PFSK-1 (cell line): ENCODE results near the gene RDH5.

ENCODE experiments used
- POLR2AphosphoS5 ChIP-seq: IDR thresholded peaks from 2 replicates; pipeline ENCODE4 v1.6.1; 2012; ENCODE audit warnings: low read depth, mild to moderate bottlenecking, control low read depth, low read length, moderate library complexity
- SIN3A ChIP-seq: IDR thresholded peaks from 2 replicates; pipeline ENCODE4 v1.6.1; 2012; ENCODE audit warnings: mild to moderate bottlenecking, low read length, moderate library complexity, borderline replicate concordance; ENCODE audit not compliant: insufficient read depth

DNA sequence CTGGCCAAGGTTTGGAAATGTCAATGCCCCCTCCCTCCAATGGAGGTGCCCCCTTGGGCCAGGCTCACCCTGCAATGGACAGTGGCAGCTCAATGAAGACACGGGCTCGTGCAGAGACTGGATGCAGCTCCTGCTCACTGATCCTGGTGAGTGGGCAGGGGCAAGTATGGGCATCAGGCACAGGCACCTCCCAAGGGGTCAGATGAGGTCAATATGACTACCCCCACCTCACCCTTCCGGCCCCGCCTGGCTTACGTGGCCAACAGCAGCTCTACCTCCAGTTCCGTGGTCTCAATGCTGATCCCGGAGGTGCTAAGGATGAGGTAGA lies 26.0 kb upstream of the RDH5 start:
- TF ChIP-seq POLR2AphosphoS5 (no peak), SIN3A (no peak)
